ENCODE results near the gene CDH23.

CDH23 gene

GRCh38 chr10:71522442-71523144 lies 125.9 kb downstream of the CDH23 start:
- DNase-seq, result no peak

- DNase-seq, result no peak
Observed at GRCh38 chr10:71523756-71524155, 127.0 kb downstream of the CDH23 start.

- DNase-seq, result no peak
Observed at GRCh38 chr10:71525092-71525491, 128.4 kb downstream of the CDH23 start.

- DNase-seq, result no peak
Observed at GRCh38 chr10:71525721-71526120, 129.0 kb downstream of the CDH23 start.

GRCh38 chr10:71526653-71527052 lies 129.9 kb downstream of the CDH23 start:
- DNase-seq, result no peak

- no peak for DNase-seq
Observed at GRCh38 chr10:71527135-71527534, 130.4 kb downstream of the CDH23 start.

- DNase-seq, result no peak
Observed at GRCh38 chr10:71528371-71529206, 131.9 kb downstream of the CDH23 start.

GRCh38 chr10:71529207-71529827 lies 132.6 kb downstream of the CDH23 start:
- DNase-seq, result no peak

GRCh38 chr10:71530781-71531180 lies 134.1 kb downstream of the CDH23 start:
- DNase-seq, result no peak

- no peak for DNase-seq
Observed at GRCh38 chr10:71531485-71532446, 135.0 kb downstream of the CDH23 start.

GRCh38 chr10:71532878-71533277 lies 136.2 kb downstream of the CDH23 start:
- no peak for DNase-seq

GRCh38 chr10:71533936-71534335 lies 137.2 kb downstream of the CDH23 start:
- DNase-seq, result no peak

- no peak for DNase-seq
Observed at GRCh38 chr10:71534568-71535194, 138.0 kb downstream of the CDH23 start.

- DNase-seq, result no peak
Observed at GRCh38 chr10:71536332-71536731, 139.6 kb downstream of the CDH23 start.

- DNase-seq, result no peak
Observed at GRCh38 chr10:71537125-71537524, 140.4 kb downstream of the CDH23 start.

- DNase-seq, result no peak
Observed at GRCh38 chr10:71537681-71538080, 141.0 kb downstream of the CDH23 start.

GRCh38 chr10:71538608-71539260 lies 142.0 kb downstream of the CDH23 start:
- DNase-seq, result no peak

GRCh38 chr10:71539442-71540118 lies 142.9 kb downstream of the CDH23 start:
- no peak for DNase-seq

GRCh38 chr10:71542478-71542877 lies 145.8 kb downstream of the CDH23 start:
- no peak for DNase-seq

- no peak for DNase-seq
Observed at GRCh38 chr10:71543608-71544170, 147.0 kb downstream of the CDH23 start.

GRCh38 chr10:71545001-71545400 lies 148.3 kb downstream of the CDH23 start:
- DNase-seq, result no peak
